Liver (tissue), 9 donors: ENCODE results near the gene TSPAN17. TPM values are rescaled to one million over a fixed set of nuclear protein-coding genes. Genes with fewer than 3 reads are reported as not detected.

ENCODE experiments used
- DNase-seq: peaks from one replicate; pipeline ENCODE4 v3.0.0-alpha.2; 2017; ENCODE audit warnings: low spot score
- H3K27ac ChIP-seq, 2 donors: one replicate each; pipeline ENCODE4 v1.7.0; 2013; ENCODE audit warnings: inconsistent platforms in 2 of 2, low read length in 2 of 2, control low read depth in 1 of 2, low read depth in 1 of 2, mild to moderate bottlenecking in 1 of 2
- H3K27me3 ChIP-seq, 4 donors: one replicate each; pipeline versions ENCODE4 v1.6.1 to v1.7.0; 2013; ENCODE audit warnings: low read length in 3 of 4, inconsistent platforms in 1 of 4, mild to moderate bottlenecking in 1 of 4, moderate library complexity in 1 of 4; ENCODE audit not compliant: control insufficient read depth in 4 of 4, insufficient read depth in 4 of 4
- H3K36me3 ChIP-seq, 4 donors: one replicate each; pipeline versions ENCODE4 v1.6.1 to v1.7.0; 2013; ENCODE audit warnings: low read length in 3 of 4, mild to moderate bottlenecking in 3 of 4, low read depth in 1 of 4, moderate library complexity in 1 of 4; ENCODE audit not compliant: control insufficient read depth in 4 of 4, insufficient read depth in 3 of 4
- H3K4me1 ChIP-seq, 4 donors: one replicate each; pipeline versions ENCODE4 v1.6.1 to v1.7.0; 2013; ENCODE audit warnings: low read length in 3 of 4, mild to moderate bottlenecking in 3 of 4, moderate library complexity in 1 of 4; ENCODE audit not compliant: control insufficient read depth in 4 of 4, insufficient read depth in 4 of 4
- H3K4me3 ChIP-seq, 3 donors: one replicate each; pipeline versions ENCODE4 v1.6.1 to v1.7.0; 2013; ENCODE audit warnings: low read length in 3 of 3, control low read depth in 1 of 3, low read depth in 1 of 3, mild to moderate bottlenecking in 1 of 3
- H3K9ac ChIP-seq, 2 donors: one replicate each; pipeline ENCODE4 v1.7.0; 2013; ENCODE audit warnings: low read length in 2 of 2, mild to moderate bottlenecking in 2 of 2, moderate library complexity in 2 of 2, control low read depth in 1 of 2, low read depth in 1 of 2
- H3K9me3 ChIP-seq, 4 donors: one replicate each; pipeline versions ENCODE4 v1.6.1 to v1.7.0; 2013; ENCODE audit warnings: low read length in 3 of 4; ENCODE audit not compliant: control insufficient read depth in 4 of 4
- CTCF ChIP-seq: fragments of 150-350 bp; IDR thresholded peaks from 2 replicates; pipeline ENCODE4 v1.5.1; 2017; ENCODE audit warnings: improper control_type of control experiment, low read depth, low read length; ENCODE audit not compliant: missing input control
- EGR1 ChIP-seq, 2 donors: IDR thresholded peaks; 2 replicates each; pipeline ENCODE4 v1.6.1; 2016 to 2018; ENCODE audit warnings: antibody characterized with exemption in 2 of 2, low read depth in 2 of 2
- FOXA1 ChIP-seq: IDR thresholded peaks from 2 replicates; pipeline ENCODE4 v1.6.1; 2016; ENCODE audit warnings: antibody characterized with exemption
- FOXA2 ChIP-seq: IDR thresholded peaks from 2 replicates; pipeline ENCODE4 v1.6.1; 2016; ENCODE audit warnings: antibody characterized with exemption
- GABPA ChIP-seq, 2 donors: IDR thresholded peaks in 1 of 2; conservative IDR thresholded peaks in 1 of 2; 2 replicates each; pipeline ENCODE4 v1.6.1; 2016; ENCODE audit warnings: antibody characterized with exemption in 2 of 2, mild to moderate bottlenecking in 1 of 2, moderate library complexity in 1 of 2
- HNF4G ChIP-seq: IDR thresholded peaks from 2 replicates; pipeline ENCODE4 v1.6.1; 2016; ENCODE audit warnings: antibody characterized with exemption
- JUND ChIP-seq, 2 donors: IDR thresholded peaks; 2 replicates each; pipeline ENCODE4 v1.6.1; 2016; ENCODE audit warnings: antibody characterized with exemption in 2 of 2
- MAX ChIP-seq: IDR thresholded peaks from 2 replicates; pipeline ENCODE4 v1.6.1; 2016; ENCODE audit warnings: antibody characterized with exemption
- NR2F2 ChIP-seq: IDR thresholded peaks from 2 replicates; pipeline ENCODE4 v1.6.1; 2016; ENCODE audit warnings: antibody characterized with exemption
- RAD21 ChIP-seq, 2 donors: IDR thresholded peaks; 2 replicates each; pipeline ENCODE4 v1.6.1; 2016; ENCODE audit warnings: antibody characterized with exemption in 2 of 2, mild to moderate bottlenecking in 2 of 2
- REST ChIP-seq: IDR thresholded peaks from 2 replicates; pipeline ENCODE4 v1.6.1; 2016; ENCODE audit warnings: antibody characterized with exemption, mild to moderate bottlenecking
- RXRA ChIP-seq, 2 donors: IDR thresholded peaks; 2 replicates each; pipeline ENCODE4 v1.6.1; 2017 to 2018; ENCODE audit warnings: antibody characterized with exemption in 2 of 2, mild to moderate bottlenecking in 1 of 2
- SP1 ChIP-seq: IDR thresholded peaks from 2 replicates; pipeline ENCODE4 v1.6.1; 2018; ENCODE audit warnings: antibody characterized with exemption, mild to moderate bottlenecking
- TAF1 ChIP-seq: conservative IDR thresholded peaks from 2 replicates; pipeline ENCODE4 v1.6.1; 2016; ENCODE audit warnings: antibody characterized with exemption, mild to moderate bottlenecking
- YY1 ChIP-seq: IDR thresholded peaks from 2 replicates; pipeline ENCODE4 v1.6.1; 2016; ENCODE audit warnings: antibody characterized with exemption, mild to moderate bottlenecking
- ZBTB33 ChIP-seq: IDR thresholded peaks from 2 replicates; pipeline ENCODE4 v1.6.1; 2016; ENCODE audit warnings: antibody characterized with exemption
- WGBS: extraction: QIAGEN DNeasy Blood & Tissue Kit; methylation state at CpG from one replicate; pipeline ENCODE4 v1.1.7; 2013; 5-methylcytosine and 5-hydroxymethylcytosine counted together
- polyA plus RNA-seq, 2 donors: library from polyadenylated mRNA; stranded (reverse) in 1 of 2; unstranded in 1 of 2; fragments of 200-250 nt in 1 of 2; fragments of >200 nt in 1 of 2; fragmentation: Nextera tagmentation in 1 of 2; extraction: Ambion mirVana in 1 of 2; gene quantifications; one replicate each; pipeline versions ENCODE4 v1.2.1 to v1.2.3, GENCODE V29; 2013 to 2015
- total RNA-seq, 2 donors: library from RNA; depleted of rRNA; stranded (reverse); fragments of >200 nt; gene quantifications; one replicate each; pipeline ENCODE4 v1.2.3, GENCODE V29; 2014
- donor health status: healthy.
- donor health status: healthy.
- donor health status: healthy.
- donor health status: healthy.
- donor health status: healthy.

TSPAN17 gene
- total and polyA plus RNA-seq, 4 donors: 5.7 to 43.4 (median 16.2) TPM

GRCh38 chr5:176676361-176676824 lies 29.1 kb downstream of the TSPAN17 start:
- H3K27me3 ChIP-seq: peaks cover 2 to 12% (median 5%) of the 10 kb centered on the region in 4 donors
- WGBS: 69% methylated on average over 10 of the region's 10 CpGs
- no peak overlapping the region for H3K9ac ChIP-seq
- H3K4me3 ChIP-seq: no peak overlapping the region
- DNase-seq: no peak
- H3K4me1 ChIP-seq: no peaks in the 10 kb centered on the region
- H3K36me3 ChIP-seq: no peaks in the 10 kb centered on the region
- H3K27ac ChIP-seq: no peak overlapping the region
- no peaks in the 10 kb centered on the region for H3K9me3 ChIP-seq
- TF ChIP-seq EGR1 (IDR thresholded peaks at IDR 0.05; ENCODE audit: low read depth in 2 of 2) (no peak), REST (no peak), MAX (no peak), SP1 (no peak), ZBTB33 (no peak), RAD21 (IDR thresholded peaks at IDR 0.05) (no peak), YY1 (no peak), FOXA1 (no peak), GABPA (IDR thresholded peaks at IDR 0.05 in 1 of 2, conservative IDR thresholded peaks at IDR 0.05 in 1 of 2) (no peak), CTCF (no peak), FOXA2 (no peak), RXRA (IDR thresholded peaks at IDR 0.05) (no peak), NR2F2 (no peak), TAF1 (no peak), HNF4G (no peak), JUND (IDR thresholded peaks at IDR 0.05) (no peak)
